ENCODE data around the gene PDXK.

The PDXK gene

GRCh38 chr21:43794311-43794710 lies 75.4 kb downstream of the PDXK start:
- no peak overlapping the region for H3K4me3 ChIP-seq (ENCODE audit: control insufficient read depth in 1 of 7, extremely low read depth in 1 of 7, insufficient read depth in 4 of 7, low read depth in 2 of 7, low read length in 6 of 7)
- no peaks in the 10 kb centered on the region for H3K27me3 ChIP-seq (replicated peaks in 2 of 5; ENCODE audit: control insufficient read depth in 4 of 5, insufficient read depth in 5 of 5, low read length in 4 of 5)
- 94% methylated on average over 10 of the region's 12 CpGs for WGBS (ENCODE audit: insufficient coverage)
- POLR2A ChIA-PET = no interaction called here
- peaks cover 10 to 85% (median 64%) of the 10 kb centered on the region in 4 experiments for H3K36me3 ChIP-seq (ENCODE audit: control insufficient read depth in 4 of 4, insufficient read depth in 4 of 4, low read length in 3 of 4)
- CTCF ChIA-PET = interaction anchor here (1.1 kb wide), 1 partner anchor 148 kb away, joined by 4 read pairs; no protein-coding TSS in a partner anchor
- H3K27ac ChIP-seq (ENCODE audit: insufficient read depth in 1 of 2, low read depth in 1 of 2, low read length in 2 of 2, poor library complexity in 1 of 2, severe bottlenecking in 2 of 2) = no peak overlapping the region
- peaks cover 6 to 16% (median 14%) of the 10 kb centered on the region in 4 experiments for H3K4me1 ChIP-seq (ENCODE audit: control extremely low read depth in 1 of 4, control insufficient read depth in 4 of 4, insufficient read depth in 4 of 4, low read length in 3 of 4)
- no peaks in the 10 kb centered on the region for H3K9me3 ChIP-seq (ENCODE audit: control extremely low read depth in 1 of 5, control insufficient read depth in 4 of 5, insufficient read depth in 2 of 5, low read depth in 1 of 5, low read length in 4 of 5)
- DNase-seq = no peak

- Histone ChIP-seq H3K4me3 (ENCODE audit: control insufficient read depth in 1 of 7, extremely low read depth in 1 of 7, insufficient read depth in 4 of 7, low read depth in 2 of 7, low read length in 6 of 7) (no peak overlapping the region), H3K27me3 (replicated peaks in 2 of 5; ENCODE audit: control insufficient read depth in 4 of 5, insufficient read depth in 5 of 5, low read length in 4 of 5) (no peaks in the 10 kb centered on the region), H3K36me3 (ENCODE audit: control insufficient read depth in 4 of 4, insufficient read depth in 4 of 4, low read length in 3 of 4) (peaks cover 10 to 90% (median 66%) of the 10 kb centered on the region in 4 experiments), H3K27ac (ENCODE audit: insufficient read depth in 1 of 2, low read depth in 1 of 2, low read length in 2 of 2, poor library complexity in 1 of 2, severe bottlenecking in 2 of 2) (no peak overlapping the region), H3K4me1 (ENCODE audit: control extremely low read depth in 1 of 4, control insufficient read depth in 4 of 4, insufficient read depth in 4 of 4, low read length in 3 of 4) (peaks cover 6 to 14% (median 12%) of the 10 kb centered on the region in 4 experiments), H3K9me3 (ENCODE audit: control extremely low read depth in 1 of 5, control insufficient read depth in 4 of 5, insufficient read depth in 2 of 5, low read depth in 1 of 5, low read length in 4 of 5) (no peaks in the 10 kb centered on the region)
- ChIA-PET CTCF (interaction anchor here (1.1 kb wide), 1 partner anchor 147 kb away, joined by 4 read pairs; no protein-coding TSS in a partner anchor), POLR2A (no interaction called here)
- DNase-seq = no peak
- WGBS (ENCODE audit: insufficient coverage) = 92% methylated on average over 9 of the region's 14 CpGs
Measured at GRCh38 chr21:43794857-43795256, 75.9 kb downstream of the PDXK start.

- no peak for DNase-seq
- Histone ChIP-seq H3K4me3 (ENCODE audit: control insufficient read depth in 1 of 7, extremely low read depth in 1 of 7, insufficient read depth in 4 of 7, low read depth in 2 of 7, low read length in 6 of 7) (no peak overlapping the region), H3K36me3 (ENCODE audit: control insufficient read depth in 4 of 4, insufficient read depth in 4 of 4, low read length in 3 of 4) (peaks cover 7 to 99% (median 79%) of the 10 kb centered on the region in 4 experiments), H3K9me3 (ENCODE audit: control extremely low read depth in 1 of 5, control insufficient read depth in 4 of 5, insufficient read depth in 2 of 5, low read depth in 1 of 5, low read length in 4 of 5) (no peaks in the 10 kb centered on the region), H3K27ac (ENCODE audit: insufficient read depth in 1 of 2, low read depth in 1 of 2, low read length in 2 of 2, poor library complexity in 1 of 2, severe bottlenecking in 2 of 2) (no peak overlapping the region), H3K4me1 (ENCODE audit: control extremely low read depth in 1 of 4, control insufficient read depth in 4 of 4, insufficient read depth in 4 of 4, low read length in 3 of 4) (no peaks in the 10 kb centered on the region), H3K27me3 (replicated peaks in 2 of 5; ENCODE audit: control insufficient read depth in 4 of 5, insufficient read depth in 5 of 5, low read length in 4 of 5) (no peaks in the 10 kb centered on the region)
- ChIA-PET POLR2A (no interaction called here), CTCF (interaction anchor here (0.8 kb wide), 1 partner anchor 178 kb away, joined by 3 read pairs; no protein-coding TSS in a partner anchor)
- WGBS (ENCODE audit: insufficient coverage) = 90% methylated on average over 18 of the region's 19 CpGs
Measured at GRCh38 chr21:43797415-43797814, 78.5 kb downstream of the PDXK start.

GRCh38 chr21:43797925-43798715 lies 79.2 kb downstream of the PDXK start:
- DNase-seq = no peak
- 94% methylated on average over 29 of the region's 30 CpGs for WGBS (ENCODE audit: insufficient coverage)
- Histone ChIP-seq H3K27ac (ENCODE audit: insufficient read depth in 1 of 2, low read depth in 1 of 2, low read length in 2 of 2, poor library complexity in 1 of 2, severe bottlenecking in 2 of 2) (no peak overlapping the region), H3K9me3 (ENCODE audit: control extremely low read depth in 1 of 5, control insufficient read depth in 4 of 5, insufficient read depth in 2 of 5, low read depth in 1 of 5, low read length in 4 of 5) (no peaks in the 10 kb centered on the region), H3K27me3 (replicated peaks in 2 of 5; ENCODE audit: control insufficient read depth in 4 of 5, insufficient read depth in 5 of 5, low read length in 4 of 5) (no peaks in the 10 kb centered on the region), H3K36me3 (ENCODE audit: control insufficient read depth in 4 of 4, insufficient read depth in 4 of 4, low read length in 3 of 4) (peaks cover 2 to 99% (median 78%) of the 10 kb centered on the region in 4 experiments), H3K4me3 (ENCODE audit: control insufficient read depth in 1 of 7, extremely low read depth in 1 of 7, insufficient read depth in 4 of 7, low read depth in 2 of 7, low read length in 6 of 7) (no peak overlapping the region), H3K4me1 (ENCODE audit: control extremely low read depth in 1 of 4, control insufficient read depth in 4 of 4, insufficient read depth in 4 of 4, low read length in 3 of 4) (no peaks in the 10 kb centered on the region)
- ChIA-PET POLR2A (no interaction called here), CTCF (interaction anchor here (1.7 kb wide), 1 partner anchor 8 kb away, joined by 5 read pairs; no protein-coding TSS in a partner anchor)

- peaks cover 2 to 99% (median 74%) of the 10 kb centered on the region in 4 experiments for H3K36me3 ChIP-seq (ENCODE audit: control insufficient read depth in 4 of 4, insufficient read depth in 4 of 4, low read length in 3 of 4)
- H3K27ac ChIP-seq (ENCODE audit: insufficient read depth in 1 of 2, low read depth in 1 of 2, low read length in 2 of 2, poor library complexity in 1 of 2, severe bottlenecking in 2 of 2) = no peak overlapping the region
- no peak for DNase-seq
- no peaks in the 10 kb centered on the region for H3K27me3 ChIP-seq (replicated peaks in 2 of 5; ENCODE audit: control insufficient read depth in 4 of 5, insufficient read depth in 5 of 5, low read length in 4 of 5)
- H3K4me1 ChIP-seq (ENCODE audit: control extremely low read depth in 1 of 4, control insufficient read depth in 4 of 4, insufficient read depth in 4 of 4, low read length in 3 of 4) = peaks cover 0 to under 1% (median under 1%) of the 10 kb centered on the region in 4 experiments
- POLR2A ChIA-PET = no interaction called here
- H3K9me3 ChIP-seq (ENCODE audit: control extremely low read depth in 1 of 5, control insufficient read depth in 4 of 5, insufficient read depth in 2 of 5, low read depth in 1 of 5, low read length in 4 of 5) = no peaks in the 10 kb centered on the region
- CTCF ChIA-PET = interaction anchor here (1.7 kb wide), 1 partner anchor 9 kb away, joined by 5 read pairs; no protein-coding TSS in a partner anchor
- no peak overlapping the region for H3K4me3 ChIP-seq (ENCODE audit: control insufficient read depth in 1 of 7, extremely low read depth in 1 of 7, insufficient read depth in 4 of 7, low read depth in 2 of 7, low read length in 6 of 7)
- WGBS (ENCODE audit: insufficient coverage) = 93% methylated on average over 17 of the region's 19 CpGs
Measured at GRCh38 chr21:43799301-43799840, 80.4 kb downstream of the PDXK start.

- Histone ChIP-seq H3K4me3 (ENCODE audit: control insufficient read depth in 1 of 7, extremely low read depth in 1 of 7, insufficient read depth in 4 of 7, low read depth in 2 of 7, low read length in 6 of 7) (no peak overlapping the region), H3K27me3 (replicated peaks in 2 of 5; ENCODE audit: control insufficient read depth in 4 of 5, insufficient read depth in 5 of 5, low read length in 4 of 5) (no peaks in the 10 kb centered on the region), H3K4me1 (ENCODE audit: control extremely low read depth in 1 of 4, control insufficient read depth in 4 of 4, insufficient read depth in 4 of 4, low read length in 3 of 4) (peaks cover 0 to 7% (median 5%) of the 10 kb centered on the region in 4 experiments), H3K36me3 (ENCODE audit: control insufficient read depth in 4 of 4, insufficient read depth in 4 of 4, low read length in 3 of 4) (peaks cover 2 to 95% (median 69%) of the 10 kb centered on the region in 4 experiments), H3K27ac (ENCODE audit: insufficient read depth in 1 of 2, low read depth in 1 of 2, low read length in 2 of 2, poor library complexity in 1 of 2, severe bottlenecking in 2 of 2) (no peak overlapping the region), H3K9me3 (ENCODE audit: control extremely low read depth in 1 of 5, control insufficient read depth in 4 of 5, insufficient read depth in 2 of 5, low read depth in 1 of 5, low read length in 4 of 5) (no peaks in the 10 kb centered on the region)
- ChIA-PET POLR2A (no interaction called here), CTCF (no interaction called here)
- 95% methylated on average over 11 of the region's 17 CpGs for WGBS (ENCODE audit: insufficient coverage)
- no peak for DNase-seq
Measured at GRCh38 chr21:43800124-43800523, 81.2 kb downstream of the PDXK start.

- CTCF ChIA-PET = no interaction called here
- Histone ChIP-seq H3K27ac (ENCODE audit: insufficient read depth in 1 of 2, low read depth in 1 of 2, low read length in 2 of 2, poor library complexity in 1 of 2, severe bottlenecking in 2 of 2) (no peak overlapping the region), H3K27me3 (replicated peaks in 2 of 5; ENCODE audit: control insufficient read depth in 4 of 5, insufficient read depth in 5 of 5, low read length in 4 of 5) (no peaks in the 10 kb centered on the region), H3K9me3 (ENCODE audit: control extremely low read depth in 1 of 5, control insufficient read depth in 4 of 5, insufficient read depth in 2 of 5, low read depth in 1 of 5, low read length in 4 of 5) (no peaks in the 10 kb centered on the region), H3K4me3 (ENCODE audit: control insufficient read depth in 1 of 7, extremely low read depth in 1 of 7, insufficient read depth in 4 of 7, low read depth in 2 of 7, low read length in 6 of 7) (no peak overlapping the region), H3K36me3 (ENCODE audit: control insufficient read depth in 4 of 4, insufficient read depth in 4 of 4, low read length in 3 of 4) (peaks cover 2 to 93% (median 67%) of the 10 kb centered on the region in 4 experiments), H3K4me1 (ENCODE audit: control extremely low read depth in 1 of 4, control insufficient read depth in 4 of 4, insufficient read depth in 4 of 4, low read length in 3 of 4) (peaks cover 0 to 12% (median 10%) of the 10 kb centered on the region in 4 experiments)
- WGBS (ENCODE audit: insufficient coverage) = 97% methylated on average over 13 of the region's 14 CpGs
- POLR2A ChIA-PET = no interaction called here
- DNase-seq = no peak
Measured at GRCh38 chr21:43800566-43800965, 81.6 kb downstream of the PDXK start.

Measured in common myeloid progenitor, CD34-positive (primary cell).